ENCODE data around the gene FMN2. TPM values are rescaled to one million over a fixed set of nuclear protein-coding genes. Genes with fewer than 3 reads are reported as not detected.
A peak's percentile ranks its signal among the peaks of the same experiment; 100 is the strongest.
"Not testable (repeated sequence)": the region's sequence is repeated elsewhere in the genome, so short reads cannot be mapped to it uniquely, and the experiment has no call there.

Gene FMN2
- total RNA-seq, 1 donor from 2014 or later, result 61.1 TPM

- no peak for DNase-seq
Observed at GRCh38 chr1:240366636-240367035, 275.0 kb downstream of the FMN2 start.

GRCh38 chr1:240385551-240385950 is 293.9 kb downstream of the FMN2 start:
- DNase-seq, result no peak

DNA sequence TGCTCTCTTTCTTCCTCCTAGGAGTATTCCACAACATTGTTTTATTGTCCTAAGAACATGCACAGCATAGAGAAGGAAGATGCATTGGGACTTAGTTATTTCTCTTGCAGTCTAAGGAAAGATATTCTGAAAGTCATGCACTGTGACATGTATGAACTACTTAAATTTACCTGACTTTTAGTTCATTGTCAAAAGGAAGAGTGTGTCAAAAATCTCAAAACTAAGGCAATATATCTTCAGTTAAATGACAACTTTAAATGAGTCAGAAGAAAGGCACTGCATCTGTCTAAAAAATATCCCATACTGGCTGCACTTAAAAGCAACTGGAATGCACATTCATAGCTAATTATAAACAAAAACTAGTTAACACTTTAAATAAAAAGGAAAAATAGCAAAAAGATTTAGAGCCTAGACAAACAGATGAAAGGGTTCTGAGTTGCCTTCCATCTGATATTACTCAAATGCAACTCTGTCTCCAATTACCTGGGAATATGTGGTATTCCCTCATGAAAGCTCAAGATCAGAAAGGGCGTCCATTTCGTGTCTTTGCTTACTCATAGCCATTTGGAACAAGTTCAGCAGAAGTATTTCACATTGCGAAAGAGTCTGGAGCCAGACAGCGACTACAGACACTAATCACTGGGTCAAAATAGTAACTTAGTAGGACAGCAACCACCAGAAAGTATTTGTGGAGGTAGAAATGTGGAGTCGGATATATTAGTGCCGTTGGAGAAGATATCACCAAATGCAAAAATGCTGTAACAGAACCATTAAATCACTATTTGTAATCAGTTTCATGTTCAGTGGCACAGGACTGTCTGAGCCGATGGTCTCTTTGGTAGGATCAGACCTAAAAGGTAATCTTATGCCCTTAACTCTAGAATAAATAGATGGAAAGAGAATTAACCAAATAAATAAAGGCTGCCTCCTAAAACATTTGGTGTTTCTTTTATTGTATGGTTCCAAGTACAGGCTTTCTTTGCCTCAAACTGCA is 294.6 kb downstream of the FMN2 start:
- DNase-seq, result no peak

DNA sequence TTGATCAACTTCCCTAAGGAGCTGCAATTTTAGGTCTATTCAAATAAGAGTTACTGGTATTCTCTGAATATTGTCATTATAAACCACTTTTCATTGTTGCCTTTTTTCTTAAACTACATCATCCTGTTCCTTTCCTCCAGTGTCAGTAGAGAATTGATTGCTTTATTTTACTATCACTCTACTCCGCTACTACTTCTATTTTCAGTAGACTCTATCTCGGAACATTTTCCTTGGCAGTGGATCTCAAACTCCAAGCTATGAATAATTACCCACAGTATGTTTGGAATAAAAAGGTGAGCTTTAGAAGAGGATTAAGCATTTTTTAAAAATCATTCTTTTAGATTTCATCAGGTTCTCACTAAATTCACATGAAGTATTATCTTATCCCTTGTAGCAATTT is 295.4 kb downstream of the FMN2 start:
- no peak for DNase-seq

GRCh38 chr1:240391660-240392260 is 300.1 kb downstream of the FMN2 start:
- no peak for DNase-seq

DNA sequence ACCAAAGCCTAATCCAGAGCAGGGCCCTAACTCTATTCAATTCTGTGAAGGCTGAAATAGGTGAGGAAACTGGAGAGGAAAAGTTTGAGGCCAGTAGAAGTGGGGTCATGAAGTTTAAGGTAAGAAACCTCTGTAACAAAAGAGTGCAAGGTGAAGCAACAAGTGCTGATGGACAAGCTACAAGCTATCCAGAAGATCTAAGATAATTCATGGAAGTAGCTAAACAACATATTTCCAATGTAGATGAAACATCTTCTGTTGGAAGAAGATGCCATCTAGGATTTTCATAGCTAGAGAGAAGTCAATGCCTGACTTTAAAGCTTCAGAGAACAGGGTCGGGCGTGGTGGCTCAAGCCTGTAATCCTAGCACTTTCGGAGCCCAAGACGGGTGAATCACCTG is 302.7 kb downstream of the FMN2 start:
- DNase-seq, result no peak

- no peak for DNase-seq
Observed at GRCh38 chr1:240395336-240395735, 303.7 kb downstream of the FMN2 start.

- peak; percentile 59 for DNase-seq
Observed at GRCh38 chr1:240399381-240399780, 307.7 kb downstream of the FMN2 start.

GRCh38 chr1:240401731-240402130 is 310.0 kb downstream of the FMN2 start:
- no peak for DNase-seq

- no peak for DNase-seq
Observed at GRCh38 chr1:240402326-240402725, 310.6 kb downstream of the FMN2 start.

DNA sequence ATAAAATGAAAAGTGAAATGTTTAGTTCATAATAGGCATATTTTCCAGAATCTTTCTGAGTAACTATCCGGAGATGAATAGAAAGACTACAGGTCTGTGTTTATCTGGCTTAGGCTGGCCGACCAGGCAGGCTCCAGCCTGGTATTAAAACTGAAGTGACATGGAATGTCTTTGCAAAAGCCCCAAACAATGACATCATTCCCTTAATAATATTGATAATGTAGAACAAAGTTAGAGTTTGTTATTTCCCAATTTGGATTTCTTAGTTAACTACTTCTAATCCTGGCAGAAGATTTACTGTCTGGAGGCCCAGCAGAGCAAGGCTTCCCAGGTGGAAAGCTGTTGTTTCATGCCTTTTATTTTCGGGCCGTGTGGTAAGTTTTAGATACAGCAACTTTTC is 312.6 kb downstream of the FMN2 start:
- DNase-seq, result no peak

DNA sequence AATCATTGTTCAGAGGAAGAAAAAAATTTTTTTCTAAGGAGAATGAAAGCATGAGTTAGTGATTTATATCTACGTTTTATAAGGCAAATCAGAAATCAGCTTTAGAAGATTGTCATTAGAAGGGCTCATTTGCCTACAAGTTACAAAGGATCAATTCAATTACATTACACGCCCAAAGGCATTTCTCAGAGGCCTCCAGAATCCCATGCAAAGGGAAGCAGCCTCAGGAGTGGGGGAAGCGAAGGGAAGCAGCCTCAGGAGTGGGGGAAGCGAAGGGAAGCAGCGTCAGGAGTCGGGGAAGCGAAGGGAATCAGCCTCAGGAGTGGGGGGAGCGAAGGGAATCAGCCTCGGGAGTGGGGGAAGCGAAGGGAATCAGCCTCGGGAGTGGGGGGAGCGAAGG is 314.1 kb downstream of the FMN2 start:
- no peak for DNase-seq

GRCh38 chr1:240407407-240407806 is 315.7 kb downstream of the FMN2 start:
- DNase-seq, result no peak

- DNase-seq, result no peak
Observed at GRCh38 chr1:240409615-240410014, 317.9 kb downstream of the FMN2 start.

DNA sequence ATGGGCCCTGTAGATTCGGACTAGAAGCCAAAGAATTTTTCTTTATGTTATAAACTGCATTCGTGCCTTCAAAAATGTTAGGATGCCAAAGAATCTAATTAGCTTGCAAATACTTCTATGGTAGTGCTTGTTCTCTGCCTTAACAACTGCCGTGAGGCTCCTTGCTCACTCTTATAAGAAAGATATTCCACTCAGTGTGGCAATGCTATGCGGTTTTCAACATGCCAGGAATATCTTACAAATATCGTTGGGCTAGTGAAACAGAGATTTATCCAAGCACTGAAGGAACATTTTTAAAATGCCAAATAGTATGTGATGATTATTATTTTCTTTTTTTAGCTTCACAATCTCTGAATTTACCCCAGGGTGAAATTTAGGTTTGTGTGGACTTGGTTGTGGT is 322.0 kb downstream of the FMN2 start:
- no peak for DNase-seq

DNA sequence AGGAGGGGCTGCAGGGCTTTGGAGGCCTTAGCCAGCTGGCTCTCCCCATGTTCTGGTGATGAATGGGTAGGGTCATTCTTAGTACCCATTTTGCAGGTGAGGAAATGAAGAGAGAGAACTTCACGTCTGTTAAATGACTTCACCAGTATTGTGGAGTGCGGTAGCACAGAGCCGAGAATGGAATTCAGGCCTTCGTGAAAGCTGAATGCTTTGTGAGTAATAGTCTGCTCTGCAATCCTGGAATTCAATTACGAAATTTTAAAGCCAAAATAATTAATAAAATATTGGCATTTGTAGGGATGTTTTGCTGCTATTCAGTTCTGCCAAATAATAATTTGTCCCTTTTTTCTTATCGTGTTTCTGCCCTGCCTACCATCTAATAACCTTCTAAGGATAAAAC is 322.6 kb downstream of the FMN2 start:
- DNase-seq, result no peak

DNA sequence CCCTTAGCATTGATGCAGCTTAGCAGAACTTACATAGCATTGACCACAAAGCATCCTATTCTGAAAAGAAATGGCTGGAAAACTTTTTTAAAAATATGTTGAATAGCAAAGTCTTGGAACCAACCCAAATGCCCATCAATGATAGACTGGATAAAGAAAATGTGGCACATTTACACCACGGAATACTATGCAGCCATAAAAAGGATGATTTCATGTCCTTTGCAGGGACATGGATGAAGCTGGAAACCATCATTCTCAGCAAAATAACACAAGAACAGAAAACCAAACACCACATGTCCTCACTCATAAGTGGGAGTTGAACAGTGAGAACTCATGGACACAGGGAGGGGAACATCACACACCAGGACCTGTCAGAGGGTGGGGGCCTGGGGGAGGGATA is 323.3 kb downstream of the FMN2 start:
- not testable (repeated sequence) for DNase-seq

GRCh38 chr1:240415532-240415931 is 323.8 kb downstream of the FMN2 start:
- no peak for DNase-seq

- no peak for DNase-seq
Observed at GRCh38 chr1:240417317-240417716, 325.6 kb downstream of the FMN2 start.

GRCh38 chr1:240420766-240421165 is 329.1 kb downstream of the FMN2 start:
- no peak for DNase-seq

GRCh38 chr1:240423246-240423924 is 331.7 kb downstream of the FMN2 start:
- DNase-seq, result no peak

DNA sequence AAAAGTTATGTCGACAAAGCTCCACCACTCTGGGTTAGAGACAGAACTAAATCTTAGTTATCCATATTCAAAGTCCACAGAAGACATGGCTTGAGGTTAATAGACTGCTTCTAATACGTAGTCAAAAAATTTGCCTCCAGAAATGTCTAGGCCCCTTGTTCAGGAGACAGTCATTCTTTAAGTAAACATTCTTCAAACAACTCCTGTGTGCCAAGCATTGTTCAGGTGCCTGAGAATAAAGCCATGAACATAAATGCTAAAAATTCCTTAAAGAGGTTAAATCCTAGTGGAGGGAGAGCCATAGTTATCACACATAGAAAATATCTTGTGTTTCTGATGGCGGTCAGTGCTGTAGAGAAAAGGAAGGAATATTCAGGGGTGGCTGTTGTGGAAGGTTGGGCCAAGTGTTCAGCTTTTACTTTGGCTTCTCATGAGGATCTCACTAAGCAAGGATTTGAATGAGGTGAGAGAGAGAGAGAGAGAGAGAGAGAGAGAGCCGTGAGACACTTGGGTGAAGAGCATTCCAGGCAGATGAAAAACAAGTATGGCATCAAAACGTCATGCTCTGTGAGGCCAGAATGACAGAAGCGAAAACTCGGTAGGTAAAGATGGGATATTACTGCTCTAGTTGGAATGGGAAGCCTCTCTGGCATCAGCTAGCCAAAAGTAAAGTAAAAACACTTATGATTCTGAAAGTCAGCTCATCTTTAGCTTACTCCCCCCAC is 333.2 kb downstream of the FMN2 start:
- no peak for DNase-seq

DNA sequence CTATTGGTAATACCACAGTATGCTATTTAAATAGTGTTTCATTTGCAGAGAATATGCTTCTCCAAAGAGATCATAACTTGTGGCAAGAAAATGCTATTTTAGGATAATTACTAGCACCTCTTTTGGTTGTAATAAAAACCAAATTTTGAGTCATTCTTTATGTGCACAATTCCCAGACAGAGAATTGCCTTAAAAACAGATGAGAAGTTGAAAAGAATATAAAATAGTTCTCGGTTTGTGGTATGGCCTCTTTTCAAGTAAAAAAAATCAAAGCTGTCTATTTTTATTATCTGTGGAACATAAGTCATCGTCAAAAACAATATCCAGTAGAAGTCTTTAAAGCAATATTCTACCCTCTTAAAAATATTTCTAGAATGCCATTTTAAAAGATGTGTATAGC is 334.4 kb downstream of the FMN2 start:
- DNase-seq, result no peak
